Spleen (tissue), 11 donors: ENCODE results near the gene SOX30. TPM values are rescaled to one million over a fixed set of nuclear protein-coding genes. Genes with fewer than 3 reads are reported as not detected.

ENCODE experiments used
- DNase-seq: peaks from one replicate; pipeline ENCODE4 v3.0.0-alpha.2; 2020
- H3K27ac ChIP-seq, 8 donors: fragments of 200-600 bp; sonication (generic) in 7 of 8; 1 replicate in 4 of 8; 2 replicates in 4 of 8; pipeline versions ENCODE4 v1.5.0 to v1.8.0; 2016 to 2021; ENCODE audit warnings: inconsistent platforms in 4 of 8, mild to moderate bottlenecking in 4 of 8, moderate library complexity in 1 of 8
- H3K27me3 ChIP-seq, 7 donors: fragments of 200-600 bp; sonication (generic) in 6 of 7; replicated peaks in 1 of 7; 1 replicate in 4 of 7; 2 replicates in 3 of 7; pipeline versions ENCODE4 v1.5.0 to v1.8.0; 2016 to 2021; ENCODE audit warnings: inconsistent platforms in 3 of 7, mild to moderate bottlenecking in 1 of 7
- H3K36me3 ChIP-seq, 6 donors: fragments of 200-600 bp; sonication (generic) in 5 of 6; 1 replicate in 4 of 6; 2 replicates in 2 of 6; pipeline versions ENCODE4 v1.5.0 to v1.8.0; 2016 to 2021; ENCODE audit warnings: inconsistent platforms in 2 of 6
- H3K4me1 ChIP-seq, 6 donors: fragments of 200-600 bp; sonication (generic) in 5 of 6; 1 replicate in 3 of 6; 2 replicates in 3 of 6; pipeline versions ENCODE4 v1.5.0 to v1.8.0; 2016 to 2021; ENCODE audit warnings: inconsistent platforms in 3 of 6
- H3K4me3 ChIP-seq, 8 donors: fragments of 200-600 bp; sonication (generic) in 7 of 8; 1 replicate in 4 of 8; 2 replicates in 4 of 8; pipeline versions ENCODE4 v1.5.0 to v1.8.0; 2016 to 2021; ENCODE audit warnings: inconsistent platforms in 4 of 8, mild to moderate bottlenecking in 4 of 8, moderate library complexity in 2 of 8
- H3K9me3 ChIP-seq, 8 donors: fragments of 200-600 bp; sonication (generic) in 7 of 8; 1 replicate in 4 of 8; 2 replicates in 4 of 8; pipeline versions ENCODE4 v1.5.0 to v1.8.0; 2016 to 2021; ENCODE audit warnings: inconsistent platforms in 4 of 8
- POLR2A ChIP-seq, 3 donors: fragments of 450-650 bp; IDR thresholded peaks; one replicate each; pipeline ENCODE4 v1.5.1; 2017; ENCODE audit warnings: antibody characterized with exemption in 3 of 3, mild to moderate bottlenecking in 1 of 3
- POLR2AphosphoS5 ChIP-seq, 3 donors: sonication (generic); formaldehyde crosslinking; IDR thresholded peaks; one replicate each; pipeline ENCODE4 v1.5.1; 2017; ENCODE audit warnings: antibody characterized with exemption in 3 of 3
- WGBS, 5 donors: extraction: QIAGEN DNeasy Blood & Tissue Kit in 3 of 5; methylation state at CpG; one replicate each; pipeline versions ENCODE4 v1.1.5 to v1.1.7; 2013 to 2018; 5-methylcytosine and 5-hydroxymethylcytosine counted together
- intact Hi-C: fragments of 100-400 bp; cut with DNase I; formaldehyde crosslinking; loops from one replicate; pipeline ENCODE4 v1.15.0; 2023; ENCODE audit warnings: low total_unique reads
- polyA plus RNA-seq, 3 donors: library from polyadenylated mRNA; stranded (reverse); fragments of 200-250 nt; gene quantifications; one replicate each; pipeline ENCODE4 v1.2.1, GENCODE V29; 2013
- total RNA-seq, 7 donors: library from RNA; depleted of rRNA in 3 of 7; stranded (reverse); fragments of >200 nt in 3 of 7; fragmentation: NEBNext Ultra II Directional in 4 of 7; extraction: Animal tissue kit (Norgen Biotek cat#: 25700) in 4 of 7; gene quantifications; one replicate each; pipeline versions ENCODE4 v1.1.0 to v1.2.1, GENCODE V29; 2016 to 2021
- TF ChIP-seq, protein P1 (sequence below), 11 experiments: fragments of 200-600 bp in 7 of 11; fragments of 450-650 bp in 4 of 11; sonication (generic) in 4 of 11; IDR thresholded peaks in 8 of 11; conservative IDR thresholded peaks in 3 of 11; 1 replicate in 7 of 11; 2 replicates in 4 of 11; pipeline versions ENCODE4 v1.4.0 to v1.8.0; 2016 to 2021; ENCODE audit warnings: antibody characterized with exemption in 11 of 11, inconsistent platforms in 4 of 11, mild to moderate bottlenecking in 1 of 11
- donor health status: healthy with polysubstance abuse.
- donor health status: DM: no; HTN: no; CAD: no; lungs with moderate emphysema.
- donor health status: DM: no; HTN: no; CAD: no.
- donor health status: Bipolar disorder and iron deficiency.
- donor health status: healthy.
- donor health status: DM: no; HTN: no; CAD: no.
- donor health status: DM: yes; HTN: yes; CAD: no.

The SOX30 gene
- total and polyA plus RNA-seq, 10 donors, result 0.02 to 0.27 (median 0.16) TPM; not detected in 2

DNA sequence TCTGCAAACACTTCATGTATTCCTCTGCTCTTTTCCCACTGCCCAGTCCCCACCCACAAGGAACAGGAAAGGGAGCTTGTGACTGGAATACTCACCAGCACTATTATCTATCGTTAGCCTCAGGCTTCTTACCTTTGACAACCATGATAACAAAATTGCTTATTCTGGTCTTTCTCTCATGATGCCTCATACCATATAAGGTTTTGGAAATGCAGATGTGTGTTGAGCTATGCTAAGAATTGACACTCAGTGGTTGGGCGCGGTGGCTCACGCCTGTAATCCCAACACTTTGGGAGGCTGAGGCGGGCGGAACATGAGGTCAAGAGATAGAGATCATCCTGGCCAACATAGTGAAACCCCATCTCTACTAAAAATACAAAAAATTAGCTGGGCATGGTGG is 25.4 kb downstream of the SOX30 start:
- no peak overlapping the region for H3K4me3 ChIP-seq
- WGBS, 5 donors, result 93 to 98% (median 96%) methylated on average over 6 of the region's 6 CpGs
- H3K27ac ChIP-seq, result no peak overlapping the region
- DNase-seq, result no peak
- intact Hi-C loops, result no loop called here
- H3K9me3 ChIP-seq, result peaks cover 0 to 16% (median 10%) of the 10 kb centered on the region in 8 donors
- no peaks in the 10 kb centered on the region for H3K4me1 ChIP-seq
- TF ChIP-seq, protein P1, sequence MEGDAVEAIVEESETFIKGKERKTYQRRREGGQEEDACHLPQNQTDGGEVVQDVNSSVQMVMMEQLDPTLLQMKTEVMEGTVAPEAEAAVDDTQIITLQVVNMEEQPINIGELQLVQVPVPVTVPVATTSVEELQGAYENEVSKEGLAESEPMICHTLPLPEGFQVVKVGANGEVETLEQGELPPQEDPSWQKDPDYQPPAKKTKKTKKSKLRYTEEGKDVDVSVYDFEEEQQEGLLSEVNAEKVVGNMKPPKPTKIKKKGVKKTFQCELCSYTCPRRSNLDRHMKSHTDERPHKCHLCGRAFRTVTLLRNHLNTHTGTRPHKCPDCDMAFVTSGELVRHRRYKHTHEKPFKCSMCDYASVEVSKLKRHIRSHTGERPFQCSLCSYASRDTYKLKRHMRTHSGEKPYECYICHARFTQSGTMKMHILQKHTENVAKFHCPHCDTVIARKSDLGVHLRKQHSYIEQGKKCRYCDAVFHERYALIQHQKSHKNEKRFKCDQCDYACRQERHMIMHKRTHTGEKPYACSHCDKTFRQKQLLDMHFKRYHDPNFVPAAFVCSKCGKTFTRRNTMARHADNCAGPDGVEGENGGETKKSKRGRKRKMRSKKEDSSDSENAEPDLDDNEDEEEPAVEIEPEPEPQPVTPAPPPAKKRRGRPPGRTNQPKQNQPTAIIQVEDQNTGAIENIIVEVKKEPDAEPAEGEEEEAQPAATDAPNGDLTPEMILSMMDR (IDR thresholded peaks at IDR 0.05 in 8 of 11, conservative IDR thresholded peaks at IDR 0.05 in 3 of 11), result no peak
- no peaks in the 10 kb centered on the region for H3K36me3 ChIP-seq
- H3K27me3 ChIP-seq, result no peaks in the 10 kb centered on the region

DNA sequence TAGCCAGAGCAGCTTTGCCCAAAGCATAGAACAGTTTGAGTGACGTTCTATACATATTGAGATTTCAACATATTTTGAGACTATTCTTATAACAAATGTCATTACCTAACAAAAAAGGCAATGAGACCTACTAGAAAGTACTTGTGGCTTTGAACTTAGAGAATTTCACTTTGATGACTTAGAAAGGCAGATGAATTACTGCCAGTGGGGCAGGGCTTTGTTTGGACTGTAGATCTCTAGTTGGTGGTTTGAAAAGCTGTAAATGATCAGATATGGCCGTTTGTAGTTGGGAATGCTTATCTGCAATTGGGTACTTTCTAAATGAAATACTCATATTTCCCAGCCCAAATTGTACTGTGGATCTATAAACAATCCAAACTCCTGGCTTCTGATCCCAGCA is 28.1 kb downstream of the SOX30 start:
- no peaks in the 10 kb centered on the region for H3K4me1 ChIP-seq
- no peaks in the 10 kb centered on the region for H3K36me3 ChIP-seq
- H3K4me3 ChIP-seq, result no peak overlapping the region
- 59 to 68% (median 64%) methylated on average over 2 of the region's 2 CpGs for WGBS, 5 donors
- intact Hi-C loops, result no loop called here
- H3K27ac ChIP-seq, result no peak overlapping the region
- H3K27me3 ChIP-seq, result no peaks in the 10 kb centered on the region
- peaks cover 0 to 3% (median 0%) of the 10 kb centered on the region in 8 donors for H3K9me3 ChIP-seq
- DNase-seq, result no peak
- TF ChIP-seq, protein P1 (IDR thresholded peaks at IDR 0.05 in 8 of 11, conservative IDR thresholded peaks at IDR 0.05 in 3 of 11), result no peak
- TF ChIP-seq POLR2AphosphoS5 (IDR thresholded peaks at IDR 0.05) (no peak), POLR2A (IDR thresholded peaks at IDR 0.05) (no peak)

DNA sequence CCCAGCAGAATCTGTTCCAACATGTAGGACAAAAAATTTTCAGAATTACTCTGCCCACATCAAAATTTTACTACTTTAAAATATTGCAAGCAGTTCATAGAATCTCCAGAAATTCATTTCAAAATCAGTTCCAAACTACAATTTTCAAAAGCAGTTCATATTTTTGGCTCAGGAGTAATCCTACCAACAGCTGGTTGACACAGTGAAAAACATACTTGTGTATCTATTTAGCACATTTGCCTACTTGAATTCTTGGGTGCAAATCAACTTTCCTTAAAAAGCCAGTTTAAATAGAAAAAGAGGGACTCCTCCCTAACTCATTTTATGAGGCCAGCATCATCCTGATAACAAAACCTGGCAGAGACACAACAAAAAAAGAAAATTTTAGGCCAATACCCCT is 31.5 kb downstream of the SOX30 start:
- Histone ChIP-seq H3K4me1 (no peaks in the 10 kb centered on the region), H3K4me3 (no peak overlapping the region), H3K36me3 (no peaks in the 10 kb centered on the region), H3K27ac (no peak overlapping the region), H3K9me3 (peaks cover 0 to 3% (median 0%) of the 10 kb centered on the region in 8 donors), H3K27me3 (no peaks in the 10 kb centered on the region)
- TF ChIP-seq POLR2A (IDR thresholded peaks at IDR 0.05), result no peak
- TF ChIP-seq, protein P1 (IDR thresholded peaks at IDR 0.05 in 8 of 11, conservative IDR thresholded peaks at IDR 0.05 in 3 of 11), result no peak
- DNase-seq, result no peak
- intact Hi-C loops, result no loop called here

DNA sequence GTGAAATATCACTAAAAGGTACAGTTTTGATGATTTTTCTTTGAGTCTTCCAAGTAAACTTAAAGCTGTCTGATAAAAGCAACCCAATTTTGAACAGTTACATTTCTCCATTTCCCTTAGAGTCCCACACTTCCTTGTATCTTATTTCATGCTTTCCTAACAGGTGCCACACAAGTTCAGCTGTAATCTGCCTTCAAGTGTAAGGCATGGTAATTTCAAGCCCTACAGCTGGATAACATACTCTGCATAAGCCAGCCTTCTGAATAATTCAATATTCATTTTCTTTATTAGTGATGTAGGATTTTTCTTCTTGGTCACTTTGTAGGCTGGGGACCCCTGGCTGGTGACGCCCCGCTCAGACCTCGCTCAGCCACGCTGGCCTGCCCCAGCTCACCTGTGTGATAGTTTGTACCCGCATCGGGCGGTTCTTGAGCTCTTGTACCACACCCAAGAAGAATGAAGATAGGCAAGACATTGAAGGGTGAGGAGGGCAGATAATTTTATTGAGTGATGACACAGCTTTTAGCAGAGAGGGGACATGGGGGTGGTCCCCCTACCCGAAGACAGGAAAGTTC is 34.0 kb downstream of the SOX30 start:
- WGBS, 5 donors, result 95 to 99% (median 97%) methylated on average over 8 of the region's 8 CpGs
- H3K4me1 ChIP-seq, result peaks cover 0 to 9% (median 5%) of the 10 kb centered on the region in 6 donors
- H3K4me3 ChIP-seq, result no peak overlapping the region
- TF ChIP-seq POLR2AphosphoS5 (IDR thresholded peaks at IDR 0.05), result no peak
- TF ChIP-seq, protein P1 (IDR thresholded peaks at IDR 0.05 in 8 of 11, conservative IDR thresholded peaks at IDR 0.05 in 3 of 11), result no peak
- no peak for TF ChIP-seq POLR2A (IDR thresholded peaks at IDR 0.05)
- no peaks in the 10 kb centered on the region for H3K27me3 ChIP-seq
- no peak for DNase-seq
- H3K9me3 ChIP-seq, result peaks cover 0 to 3% (median 0%) of the 10 kb centered on the region in 8 donors
- no peak overlapping the region for H3K27ac ChIP-seq
- no peaks in the 10 kb centered on the region for H3K36me3 ChIP-seq
- intact Hi-C loops, result no loop called here
